GM19023 (cell line): ENCODE measurements around the gene TCF4.

Source experiments
- ATAC-seq: cut with Tn5 transposase; IDR thresholded peaks from one replicate; pipeline ENCODE4 v1.9.1; 2021; ENCODE audit warnings: mild to moderate bottlenecking, moderate library complexity; ENCODE audit not compliant: unreplicated experiment

Gene TCF4

DNA sequence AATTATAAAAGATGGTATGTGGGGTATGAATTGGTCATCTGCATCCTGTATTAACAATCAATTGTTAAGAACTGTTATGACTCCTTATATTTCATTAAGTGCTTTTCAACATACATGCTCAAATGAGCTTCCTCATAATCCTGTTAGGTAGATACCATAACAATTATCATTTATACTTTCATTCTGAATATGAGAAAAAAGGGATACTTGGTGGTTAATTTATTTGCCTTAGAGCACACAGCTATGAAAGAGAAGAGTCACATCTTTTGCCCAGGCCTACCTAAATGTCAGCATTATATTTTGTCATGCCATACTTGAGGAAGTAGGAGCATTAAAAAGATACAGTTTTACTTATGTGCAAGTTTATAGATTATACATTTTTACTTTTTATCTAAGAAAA is 169.6 kb downstream of the TCF4 start:
- ATAC-seq: no peak

DNA sequence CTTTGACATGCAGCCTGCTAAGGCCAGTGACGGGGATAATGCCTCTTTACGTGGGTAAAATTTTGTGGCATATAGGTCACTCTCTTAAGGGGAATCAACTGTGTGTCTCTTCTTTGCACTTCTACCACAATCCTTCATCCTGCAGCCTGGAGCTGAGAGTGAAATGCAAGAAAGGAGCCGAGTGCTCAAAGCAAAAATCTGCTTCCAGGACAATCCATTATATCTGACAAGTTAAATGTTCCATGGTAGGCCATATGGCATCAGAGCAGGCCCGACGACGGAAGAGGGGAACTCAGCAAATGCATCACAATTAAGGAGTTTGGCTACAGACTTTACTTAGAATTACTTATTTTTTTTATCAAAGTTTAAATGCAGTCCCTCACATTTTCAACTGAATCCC is 171.2 kb downstream of the TCF4 start:
- ATAC-seq: no peak

DNA sequence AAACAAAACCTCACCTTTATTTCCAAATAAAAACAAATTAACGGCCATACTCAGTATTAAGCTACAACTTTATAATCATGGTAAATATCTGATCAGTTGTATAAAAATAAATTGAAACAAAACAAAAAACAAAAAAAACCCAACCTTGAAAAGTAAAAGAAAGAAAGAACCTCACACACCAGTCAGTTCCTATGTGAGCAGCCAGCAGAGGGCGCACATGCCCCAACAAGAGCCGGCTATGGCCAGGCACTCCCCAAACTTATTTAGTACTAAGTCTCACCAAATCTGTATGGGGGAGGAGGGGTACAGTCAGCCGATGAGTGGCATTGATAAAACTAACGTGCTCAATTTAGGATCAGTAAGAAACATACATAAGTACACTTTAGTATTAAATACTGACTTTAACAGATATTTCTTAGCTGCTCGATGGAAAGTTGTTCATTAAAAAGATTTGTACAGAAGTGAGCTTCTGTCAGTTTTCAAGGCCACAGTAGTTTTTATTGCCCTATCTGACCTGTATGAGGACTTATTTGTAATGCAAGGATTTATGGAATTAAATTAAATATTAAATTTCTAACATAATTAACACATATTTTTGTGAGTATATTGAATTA is 172.6 kb downstream of the TCF4 start:
- peak; percentile 96 for ATAC-seq

DNA sequence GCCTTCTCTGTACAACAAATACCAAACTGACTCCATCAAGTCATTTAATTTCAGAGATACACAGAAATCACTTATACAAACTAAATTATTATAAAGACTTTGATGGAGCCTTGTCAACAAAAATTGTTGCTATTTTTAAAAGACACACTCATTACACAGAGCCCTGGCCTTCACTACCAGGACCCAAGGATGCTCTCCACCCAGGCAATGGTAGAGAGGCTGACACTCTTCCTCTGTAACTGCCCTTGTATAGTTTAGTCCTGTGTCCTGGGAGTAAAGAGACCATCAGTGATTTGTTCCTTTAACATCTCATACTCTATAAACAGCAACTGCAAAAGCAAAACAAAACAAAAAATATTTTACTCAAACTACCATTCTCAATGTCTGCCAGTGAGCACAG is 173.5 kb downstream of the TCF4 start:
- no peak for ATAC-seq

DNA sequence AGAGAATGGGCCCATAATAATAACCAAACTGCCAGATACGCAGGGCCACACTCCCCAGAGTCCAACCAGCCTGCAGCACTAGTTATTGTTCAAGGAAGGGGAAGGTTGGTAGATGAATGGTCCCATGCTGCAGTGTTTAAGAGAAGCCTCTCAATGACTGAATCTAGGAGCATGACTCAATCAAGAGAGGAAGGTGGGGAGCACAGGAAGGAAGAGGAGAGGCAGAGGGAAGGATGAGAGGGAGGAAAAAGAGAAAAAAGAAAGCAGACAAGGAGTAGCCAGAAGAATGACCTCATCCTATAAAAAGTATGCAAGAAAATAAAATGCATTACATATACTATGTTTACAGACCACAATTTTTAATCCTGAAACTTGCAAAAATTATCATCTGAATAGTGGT is 174.5 kb downstream of the TCF4 start:
- ATAC-seq: no peak

DNA sequence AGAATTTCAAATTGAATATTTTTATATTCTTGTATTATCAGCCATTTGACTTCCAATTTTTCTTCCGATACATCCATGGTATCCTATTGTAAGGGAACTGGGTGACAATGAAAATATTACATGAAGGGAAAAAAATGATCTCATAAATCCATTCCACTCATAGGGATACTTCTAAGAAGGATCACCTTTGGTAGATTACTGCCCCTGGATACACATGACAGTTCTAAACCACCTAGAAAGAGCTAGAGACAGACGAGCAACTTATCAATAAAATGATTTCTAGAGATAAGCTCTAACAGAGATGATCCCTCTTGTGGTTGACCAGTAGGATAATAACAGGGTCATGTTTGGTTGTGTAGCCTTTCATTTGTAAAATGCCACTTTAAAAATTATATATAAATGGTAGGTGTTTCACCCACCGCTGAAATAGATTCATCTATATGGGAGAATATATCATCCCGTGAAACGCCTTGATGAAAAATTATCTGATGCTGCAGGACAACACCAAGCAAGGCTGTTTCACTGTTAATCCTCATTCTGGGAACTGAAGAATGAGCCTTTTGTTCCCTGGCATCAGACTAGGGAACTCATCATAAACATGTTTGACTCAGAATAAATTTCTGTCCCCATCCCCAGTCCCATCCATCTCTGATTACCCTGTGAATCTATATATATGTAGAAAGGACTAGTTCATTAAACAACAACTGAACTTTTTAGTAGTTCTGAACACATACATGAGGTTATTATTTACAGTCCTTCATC is 180.0 kb downstream of the TCF4 start:
- ATAC-seq: no peak

DNA sequence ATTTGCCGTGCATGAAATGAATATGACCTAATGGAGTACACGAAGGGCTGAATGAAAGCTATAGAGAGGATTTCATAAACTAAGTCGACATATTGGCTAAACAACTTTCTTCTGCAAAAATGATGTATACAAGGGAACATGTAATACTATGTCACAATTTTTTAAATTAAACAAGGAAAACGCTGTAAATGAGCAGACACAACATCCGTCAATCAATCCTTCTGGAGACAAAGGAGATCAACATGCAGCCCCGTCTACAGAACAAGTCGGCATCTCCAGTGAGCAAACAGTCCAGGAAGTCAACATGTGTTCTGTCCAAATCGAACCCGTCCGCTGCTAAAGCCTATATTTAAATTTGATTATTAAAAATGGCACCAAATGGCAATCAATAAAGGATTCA is 180.8 kb downstream of the TCF4 start:
- ATAC-seq: no peak

DNA sequence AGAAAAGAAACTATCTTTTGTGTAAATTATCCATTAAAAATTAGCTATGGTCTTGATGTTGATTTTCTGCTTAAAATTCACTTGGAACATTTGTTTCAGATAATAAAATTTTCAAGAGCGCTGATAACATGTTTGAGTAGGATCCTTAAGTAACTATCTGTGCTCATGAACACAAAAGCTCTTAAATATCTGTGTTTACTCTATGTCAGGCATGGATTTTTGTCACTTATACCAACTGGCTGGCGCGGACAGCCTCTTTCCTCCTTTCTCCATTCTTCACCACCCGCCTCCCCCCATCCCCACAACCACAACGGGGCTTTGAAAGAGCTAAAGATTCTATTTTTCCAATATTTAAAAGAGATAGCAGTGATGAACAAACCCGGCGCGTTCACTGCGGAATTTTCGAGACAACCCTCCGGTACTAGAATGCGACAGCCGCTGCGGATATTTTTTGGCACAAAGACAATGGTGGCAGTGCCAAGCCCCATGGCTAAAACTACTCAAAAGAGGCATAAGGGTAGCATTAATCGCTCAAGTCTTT is 181.5 kb downstream of the TCF4 start:
- ATAC-seq: no peak

DNA sequence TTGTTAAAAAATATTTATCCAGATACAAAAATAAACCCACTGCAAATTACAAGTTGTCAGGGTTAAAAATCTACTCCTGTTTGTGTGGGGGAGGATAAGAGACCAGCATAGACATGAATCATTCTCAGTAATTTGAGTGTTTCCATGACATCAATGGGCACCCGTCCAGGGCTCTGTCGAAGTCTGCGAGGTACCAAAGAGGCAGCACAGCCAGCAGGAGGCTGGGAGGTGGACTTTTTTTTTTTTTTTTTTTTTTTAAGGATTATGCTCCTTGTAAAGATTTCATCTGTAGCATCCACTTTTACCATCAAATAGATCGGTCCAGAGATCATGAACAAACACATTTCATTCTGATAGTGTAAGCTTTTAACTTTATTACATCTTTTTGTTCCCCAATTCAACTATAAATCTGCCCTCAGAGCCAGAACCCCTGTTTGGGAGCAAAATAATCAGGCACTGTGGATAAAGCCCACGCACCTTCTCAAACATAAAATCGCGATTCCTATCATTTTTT is 182.0 kb downstream of the TCF4 start:
- ATAC-seq: no peak

DNA sequence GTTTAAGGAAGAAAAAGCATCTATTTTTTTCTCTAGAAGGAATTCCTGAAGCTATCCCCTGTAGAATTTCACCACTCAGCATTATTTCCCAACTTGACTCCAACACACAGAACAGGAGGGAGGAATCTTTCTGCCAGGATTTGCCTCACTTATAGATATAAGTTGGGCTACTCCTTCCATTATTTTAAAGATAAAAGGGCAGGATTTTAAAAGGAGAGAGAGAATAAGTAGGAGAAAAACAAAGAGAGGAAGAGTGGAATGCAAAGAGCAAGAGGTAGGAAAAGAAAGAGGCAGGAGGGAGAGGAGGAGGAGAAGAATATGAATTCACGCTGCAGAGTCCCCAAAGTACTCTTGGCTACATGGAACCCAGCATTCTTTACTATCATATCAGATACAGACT is 182.5 kb downstream of the TCF4 start:
- no peak for ATAC-seq

DNA sequence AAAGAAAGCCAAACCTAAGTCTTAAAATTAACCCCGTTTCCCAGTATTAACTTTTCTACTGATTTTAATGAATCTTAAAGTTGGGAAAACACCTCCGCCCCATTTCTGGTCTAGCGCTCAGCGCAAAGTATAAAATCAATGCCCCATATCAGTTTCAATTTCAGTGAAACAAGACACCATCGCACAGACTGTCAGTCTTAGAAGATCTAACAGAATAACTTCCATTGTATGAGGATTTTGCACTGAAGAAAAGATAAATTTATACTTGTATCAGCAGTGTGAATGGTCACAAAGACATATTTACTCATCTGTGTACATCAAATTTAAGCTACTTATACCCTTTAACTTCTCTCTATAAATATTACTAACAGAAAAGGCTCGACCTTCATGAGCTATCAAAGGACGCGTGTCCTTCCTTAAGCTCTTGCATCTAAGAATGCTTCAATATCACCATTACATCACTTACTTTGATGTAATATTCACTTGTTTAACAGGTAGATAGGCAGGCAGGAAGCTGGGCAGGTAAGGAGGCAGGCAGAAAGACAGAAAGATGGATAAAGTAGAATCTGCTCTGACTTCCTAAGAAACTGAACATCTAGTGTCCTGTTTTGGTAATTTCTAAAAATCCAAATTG is 183.0 kb downstream of the TCF4 start:
- no peak for ATAC-seq

DNA sequence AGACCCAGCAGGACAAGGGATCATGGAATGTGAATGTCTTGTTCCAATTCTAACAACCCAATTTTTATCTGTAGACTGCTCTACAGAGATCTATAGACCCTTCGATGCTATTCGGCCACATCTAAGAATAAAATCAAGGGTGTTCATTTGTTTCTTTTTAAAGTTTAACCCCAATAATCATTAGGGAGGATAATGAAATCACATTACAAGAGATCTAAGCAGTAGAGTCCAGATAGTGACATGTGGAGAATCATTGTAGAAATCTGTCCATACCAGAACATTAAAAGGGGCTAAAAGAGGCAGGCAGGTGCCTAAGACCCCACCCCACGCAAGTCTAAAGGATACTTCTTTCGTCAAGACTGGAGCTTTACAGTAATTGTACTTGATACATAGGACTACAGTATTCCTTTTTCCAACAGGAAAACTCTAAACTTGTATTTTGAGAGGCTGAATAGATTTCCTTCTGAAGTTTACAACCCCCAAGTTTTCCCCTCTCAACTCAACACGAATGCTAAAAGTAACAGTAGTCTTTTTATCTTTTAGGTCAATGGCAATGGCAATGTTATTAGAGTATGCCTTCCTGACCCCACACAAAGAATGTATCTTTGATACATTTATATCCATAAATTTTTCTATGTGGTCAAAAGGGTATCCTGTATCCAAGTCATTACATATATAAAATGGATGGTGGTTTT is 183.7 kb downstream of the TCF4 start:
- ATAC-seq: no peak

DNA sequence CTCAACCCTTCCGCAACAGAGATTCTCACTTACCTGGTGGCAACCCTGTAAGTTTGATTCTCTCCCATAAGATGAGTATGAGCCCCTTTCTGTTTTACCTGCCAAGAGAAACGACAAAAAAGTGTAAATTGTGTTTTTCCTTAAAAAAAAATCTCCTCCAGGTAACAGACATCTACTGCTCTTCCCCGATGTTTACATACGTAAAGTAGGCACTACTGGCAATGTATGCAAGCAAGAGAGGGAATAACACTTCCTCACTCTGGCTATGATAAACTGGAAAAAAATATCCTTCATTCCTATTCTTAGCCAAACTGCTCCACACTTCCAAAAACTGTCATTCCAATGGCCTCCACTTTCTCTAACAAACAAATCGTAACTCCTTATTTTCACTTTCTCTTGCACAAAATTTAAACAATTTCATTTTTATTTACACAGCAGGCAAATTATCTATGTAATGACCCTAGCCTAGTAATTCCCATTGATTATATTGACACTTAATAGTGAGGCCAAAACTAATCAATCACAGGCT is 184.5 kb downstream of the TCF4 start:
- no peak for ATAC-seq

DNA sequence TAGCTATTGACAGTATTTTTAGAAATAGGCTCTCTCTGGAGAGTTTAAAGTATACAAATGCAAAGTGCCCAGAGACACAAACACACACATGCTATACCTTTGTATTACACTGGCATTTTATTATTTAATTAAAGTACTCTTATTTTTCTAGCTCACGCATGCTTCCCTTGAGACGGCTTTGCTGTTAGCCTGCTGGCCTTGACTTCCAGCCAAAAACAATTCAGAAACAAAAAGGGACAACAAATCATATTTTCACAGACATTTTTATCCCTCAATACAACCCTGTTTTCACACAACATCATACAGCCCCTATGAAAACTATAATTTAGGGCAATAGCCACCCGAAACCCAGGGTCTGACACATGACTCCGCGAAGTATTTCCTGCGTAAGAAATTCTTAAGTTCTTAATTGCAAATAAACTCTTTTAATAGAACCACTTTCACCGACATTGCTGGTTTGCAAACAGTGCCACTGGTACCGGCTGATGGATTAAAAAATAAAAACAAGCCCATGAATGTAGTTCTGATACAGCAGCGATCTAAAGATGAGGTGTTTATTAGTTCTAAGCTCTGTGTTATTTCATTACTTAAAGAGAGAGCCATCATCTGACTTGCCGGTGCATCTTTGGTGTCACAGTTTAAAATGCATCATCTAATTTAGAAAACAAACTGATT is 185.1 kb downstream of the TCF4 start:
- no peak for ATAC-seq

DNA sequence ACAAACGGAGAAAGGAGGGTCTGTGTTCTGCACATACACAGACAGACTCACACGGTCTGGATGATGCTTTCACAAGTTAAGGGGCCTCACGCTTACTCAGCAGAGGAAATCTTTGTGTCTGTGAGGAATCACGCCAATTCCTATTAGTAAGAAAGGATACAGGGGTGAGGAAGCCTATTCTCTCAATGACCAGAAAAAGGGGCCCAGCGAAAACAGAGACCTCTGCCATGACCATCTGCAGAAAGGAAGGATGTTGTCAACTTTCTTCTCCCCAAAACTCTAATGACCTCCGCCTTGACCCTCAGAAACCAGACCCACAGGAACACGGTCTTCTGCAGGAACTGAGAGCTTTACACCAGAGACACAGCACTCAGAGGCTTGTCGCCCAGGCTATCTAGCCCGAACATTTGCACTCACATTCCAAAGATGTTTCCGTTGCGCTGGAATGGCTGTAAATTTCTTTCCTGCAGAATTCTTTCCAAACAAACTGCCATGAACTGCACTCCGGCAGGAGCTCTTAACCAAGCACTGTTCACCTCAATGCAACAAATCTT is 186.3 kb downstream of the TCF4 start:
- no peak for ATAC-seq

DNA sequence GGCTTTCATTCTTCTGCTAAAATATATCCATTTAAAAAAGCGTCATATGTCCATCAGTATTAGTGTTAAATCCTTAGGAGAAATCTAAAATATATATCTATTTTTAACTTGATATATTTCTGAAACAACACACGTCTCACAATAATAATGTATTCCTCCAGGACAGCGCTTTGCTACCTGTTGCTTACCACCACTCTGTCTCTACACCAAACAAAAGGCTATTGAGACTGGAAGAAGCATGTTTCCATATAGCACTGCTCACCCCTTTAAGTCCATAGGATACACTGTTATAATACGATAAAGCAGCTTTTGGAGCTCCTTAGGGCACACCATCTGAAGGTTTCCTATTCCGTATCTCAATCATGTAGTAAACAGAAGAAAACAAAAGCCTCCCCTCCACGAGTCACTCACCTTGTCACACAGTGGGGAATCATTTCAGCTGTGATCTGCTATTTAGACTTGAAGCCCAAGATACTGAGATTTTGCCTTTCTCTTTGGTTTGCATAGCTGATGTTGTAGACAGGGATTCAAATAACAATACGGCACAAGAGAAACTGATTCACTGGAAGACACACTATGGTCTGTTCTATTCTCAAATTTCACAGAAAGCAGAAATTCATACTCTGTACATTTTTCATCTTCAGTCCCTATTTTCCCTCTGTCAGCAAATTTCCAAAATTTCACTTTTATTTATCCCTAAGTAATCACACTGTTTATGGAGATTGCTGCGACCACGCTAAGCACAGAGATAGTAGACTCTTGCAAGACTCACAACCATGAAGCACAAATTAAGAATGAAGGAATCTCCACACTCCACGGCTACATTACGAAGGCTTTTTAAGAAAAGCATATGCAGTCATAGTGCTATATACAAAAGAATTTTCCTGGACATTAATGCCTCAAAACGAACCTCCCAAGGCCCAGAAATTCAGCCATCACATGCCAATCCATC is 187.1 kb downstream of the TCF4 start:
- no peak for ATAC-seq

DNA sequence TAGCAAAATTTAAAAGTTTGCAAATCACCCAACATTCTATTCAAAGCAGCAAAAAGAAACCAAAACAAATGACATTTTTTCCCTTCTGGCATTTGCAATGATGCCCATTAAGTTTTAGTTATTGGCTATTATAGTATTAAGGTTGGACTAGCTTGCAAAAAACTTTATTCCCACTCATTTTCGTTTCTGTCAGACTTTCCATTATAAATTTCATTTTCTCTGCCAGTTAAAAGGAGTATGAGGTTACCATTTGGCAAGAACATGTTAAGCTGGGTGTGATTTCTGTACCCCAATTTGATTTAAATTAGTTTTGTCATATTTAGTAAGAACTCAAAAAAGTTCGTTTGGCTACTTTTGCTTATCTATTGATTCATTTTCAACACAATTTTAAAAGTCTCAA is 187.9 kb downstream of the TCF4 start:
- ATAC-seq: no peak

DNA sequence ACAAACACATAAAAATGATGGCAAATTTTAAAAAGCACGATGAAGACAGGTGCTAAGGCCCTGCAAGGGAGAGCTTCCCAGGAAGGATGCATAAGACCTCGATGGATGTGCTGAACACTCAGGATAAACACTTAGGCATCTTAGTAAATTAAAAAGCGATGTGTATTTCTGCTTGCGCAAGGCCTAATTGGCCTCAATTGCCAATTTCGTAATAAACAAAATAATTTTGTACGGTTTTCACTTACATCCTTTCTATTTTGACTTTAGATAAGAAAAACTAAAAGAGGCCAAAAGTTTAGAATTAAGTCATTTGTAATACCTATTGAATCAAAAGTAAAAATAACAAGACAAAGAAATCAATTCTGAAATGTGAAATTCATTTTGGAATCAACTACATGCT is 189.1 kb downstream of the TCF4 start:
- no peak for ATAC-seq

DNA sequence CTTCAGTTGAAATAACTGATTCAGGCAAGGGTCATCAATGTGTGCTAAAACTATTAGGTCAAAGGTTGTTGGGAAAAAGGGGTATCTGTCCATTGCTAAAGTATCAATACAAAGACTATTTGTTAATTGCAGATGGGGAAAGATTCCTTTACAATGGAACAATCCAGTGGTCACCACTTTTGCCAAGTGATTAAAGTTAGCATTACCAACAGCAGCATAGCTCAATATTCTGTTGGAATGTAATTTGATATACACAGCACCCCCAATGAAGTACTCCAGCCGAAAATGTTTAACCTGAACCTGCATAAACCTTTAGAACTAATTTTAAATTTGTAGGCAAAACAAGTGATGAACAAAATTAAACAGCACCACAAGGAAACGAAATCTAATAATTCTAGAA is 191.0 kb downstream of the TCF4 start:
- no peak for ATAC-seq
